ENCODE data around the gene IMMP2L. TPM values are rescaled to one million over a fixed set of nuclear protein-coding genes. Genes with fewer than 3 reads are reported as not detected.
A peak's percentile ranks its signal among the peaks of the same experiment; 100 is the strongest.

Gene IMMP2L
- total RNA-seq, 2 experiments from 2014 or later = 17.4 to 30.2 TPM

- DNase-seq = no peak
- ATAC-seq = no peak
- no peak for TF ChIP-seq CTCF (IDR thresholded peaks at IDR 0.05)
- H3K4me3 Mint-ChIP-seq = no peak overlapping the region
- no peaks in the 10 kb centered on the region for H3K9me3 Mint-ChIP-seq
- H3K27me3 Mint-ChIP-seq = no peaks in the 10 kb centered on the region
- no peak overlapping the region for H3K27ac Mint-ChIP-seq
- CTCF ChIA-PET = interaction anchor here (2.0 kb wide), 1 partner anchor 26 kb away, joined by 5 read pairs; the partner anchor contains the start of gene IMMP2L
- H3K36me3 Mint-ChIP-seq (ENCODE audit: low read depth) = peaks cover 22% of the 10 kb centered on the region
- intact Hi-C loops (cut with micrococcal nuclease) = no loop called here
- H3K4me1 Mint-ChIP-seq (ENCODE audit: low read depth) = peaks cover 6% of the 10 kb centered on the region
- POLR2A ChIA-PET = no interaction called here
Measured at GRCh38 chr7:111535142-111535870, 27.0 kb downstream of the IMMP2L start.

- POLR2A ChIA-PET = no interaction called here
- intact Hi-C loops (cut with micrococcal nuclease) = no loop called here
- CTCF ChIA-PET = no interaction called here
Measured at GRCh38 chr7:111532625-111533024, 29.7 kb downstream of the IMMP2L start.

GRCh38 chr7:111531993-111532392, 30.3 kb downstream of the IMMP2L start:
- DNase-seq = peak; percentile 8
- intact Hi-C loops (cut with micrococcal nuclease) = no loop called here

More at GRCh38 chr7:111532625-111533024, 29.7 kb downstream of the IMMP2L start:
- ATAC-seq (no peak), DNase-seq (no peak)
- Mint-ChIP-seq H3K27ac (no peak overlapping the region), H3K4me3 (no peak overlapping the region), H3K27me3 (no peaks in the 10 kb centered on the region), H3K9me3 (no peaks in the 10 kb centered on the region), H3K4me1 (ENCODE audit: low read depth) (peaks cover 23% of the 10 kb centered on the region), H3K36me3 (ENCODE audit: low read depth) (peaks cover 19% of the 10 kb centered on the region)
- TF ChIP-seq CTCF (IDR thresholded peaks at IDR 0.05) = no peak

GRCh38 chr7:111530356-111530668, 32.0 kb downstream of the IMMP2L start:
- Mint-ChIP-seq H3K27ac (no peak overlapping the region), H3K9me3 (no peaks in the 10 kb centered on the region), H3K4me3 (no peak overlapping the region), H3K36me3 (ENCODE audit: low read depth) (peaks cover 15% of the 10 kb centered on the region), H3K27me3 (no peaks in the 10 kb centered on the region), H3K4me1 (ENCODE audit: low read depth) (peaks cover 32% of the 10 kb centered on the region)
- ChIA-PET CTCF (no interaction called here), POLR2A (no interaction called here)
- DNase-seq (no peak), ATAC-seq (no peak)
- no peak for TF ChIP-seq CTCF (IDR thresholded peaks at IDR 0.05)
- intact Hi-C loops (cut with micrococcal nuclease) = no loop called here

More at GRCh38 chr7:111531993-111532392, 30.3 kb downstream of the IMMP2L start:
- TF ChIP-seq CTCF (IDR thresholded peaks at IDR 0.05) = no peak
- H3K36me3 Mint-ChIP-seq (ENCODE audit: low read depth) = peaks cover 19% of the 10 kb centered on the region
- H3K4me3 Mint-ChIP-seq = no peak overlapping the region
- no peak for ATAC-seq
- H3K9me3 Mint-ChIP-seq = no peaks in the 10 kb centered on the region
- H3K27me3 Mint-ChIP-seq = no peaks in the 10 kb centered on the region
- ChIA-PET POLR2A (no interaction called here), CTCF (no interaction called here)
- H3K27ac Mint-ChIP-seq = no peak overlapping the region
- peaks cover 26% of the 10 kb centered on the region for H3K4me1 Mint-ChIP-seq (ENCODE audit: low read depth)

- DNase-seq (no peak), ATAC-seq (no peak)
- Mint-ChIP-seq H3K9me3 (no peaks in the 10 kb centered on the region), H3K36me3 (ENCODE audit: low read depth) (peaks cover 20% of the 10 kb centered on the region), H3K27ac (no peak overlapping the region), H3K4me1 (ENCODE audit: low read depth) (peaks cover 36% of the 10 kb centered on the region), H3K27me3 (no peaks in the 10 kb centered on the region), H3K4me3 (no peak overlapping the region)
- POLR2A ChIA-PET = no interaction called here
- CTCF ChIA-PET = no interaction called here
- no peak for TF ChIP-seq CTCF (IDR thresholded peaks at IDR 0.05)
- intact Hi-C loops (cut with micrococcal nuclease) = no loop called here
Measured at GRCh38 chr7:111529507-111530355, 32.6 kb downstream of the IMMP2L start.

Measured in activated CD8-positive, alpha-beta T cell treated with anti-CD3 and anti-CD28 coated beads for 36 hours (primary cell).